Lower lobe of right lung (tissue), 2 donors: ENCODE data around the gene AFDN. TPM values are rescaled to one million over a fixed set of nuclear protein-coding genes. Genes with fewer than 3 reads are reported as not detected.
"Not testable (repeated sequence)": the region's sequence is repeated elsewhere in the genome, so short reads cannot be mapped to it uniquely, and the experiment has no call there.

ENCODE experiments used
- ATAC-seq, 2 donors: fragments of 200-7000 bp; cut with Tn5 transposase; one replicate each; pipeline ENCODE4 v1.9.1; 2020 to 2022; ENCODE audit warnings: mild to moderate bottlenecking in 2 of 2, moderate library complexity in 2 of 2
- DNase-seq: peaks from one replicate; pipeline ENCODE4 v3.0.0-alpha.2; 2020
- H3K27ac ChIP-seq: fragments of 200-600 bp; one replicate; pipeline ENCODE4 v1.8.0; 2022
- H3K27me3 ChIP-seq: fragments of 200-600 bp; one replicate; pipeline ENCODE4 v1.8.0; 2022; ENCODE audit warnings: low read depth
- H3K36me3 ChIP-seq: fragments of 200-600 bp; one replicate; pipeline ENCODE4 v1.8.0; 2022; ENCODE audit warnings: mild to moderate bottlenecking
- H3K4me1 ChIP-seq: fragments of 200-600 bp; one replicate; pipeline ENCODE4 v1.8.0; 2022
- H3K4me3 ChIP-seq: fragments of 200-600 bp; one replicate; pipeline ENCODE4 v1.8.0; 2022; ENCODE audit warnings: mild to moderate bottlenecking
- H3K9me3 ChIP-seq: fragments of 200-600 bp; one replicate; pipeline ENCODE4 v1.8.0; 2022
- intact Hi-C: fragments of 100-400 bp; cut with DNase I; formaldehyde crosslinking; loops from one replicate; pipeline ENCODE4 v1.11.0; 2022
- total RNA-seq: library from RNA; stranded (reverse); fragmentation: NEBNext Ultra II Directional; extraction: Animal tissue kit (Norgen Biotek cat#: 25700); gene quantifications from one replicate; pipeline ENCODE4 v1.2.1, GENCODE V29; 2021
- TF ChIP-seq, protein P1 (sequence below): fragments of 200-600 bp; IDR thresholded peaks from one replicate; pipeline ENCODE4 v1.8.0; 2022; ENCODE audit warnings: antibody characterized with exemption, mild to moderate bottlenecking
- donor health status: DM: no; HTN: yes; CAD: no; lungs with severe emphysema.

AFDN gene
- total RNA-seq, 1 donor from 2014 or later: 167 TPM

DNA sequence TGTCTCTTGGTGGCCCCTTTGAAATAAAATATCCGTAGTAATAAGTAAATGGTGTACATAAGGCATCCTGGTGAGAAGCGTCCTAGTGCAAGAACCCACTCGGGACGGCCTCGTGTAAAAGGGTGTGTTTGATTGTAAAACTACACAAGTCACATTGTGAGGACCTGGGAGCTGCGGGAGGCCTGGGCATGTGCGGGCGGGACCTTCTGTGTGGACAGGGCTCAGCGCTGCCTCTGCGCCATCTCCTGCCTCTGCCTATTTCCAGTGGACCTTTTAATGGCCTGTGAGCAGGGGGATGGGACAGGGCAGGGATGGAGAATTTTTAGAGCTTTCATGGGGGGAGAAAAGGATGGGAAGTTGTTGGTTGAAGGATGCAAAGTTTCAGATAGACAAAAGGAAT, 145.5 kb downstream of the AFDN start:
- ATAC-seq: no peak
- intact Hi-C loops: no loop called here
- no peak overlapping the region for H3K4me3 ChIP-seq
- DNase-seq: no peak
- TF ChIP-seq, protein P1, sequence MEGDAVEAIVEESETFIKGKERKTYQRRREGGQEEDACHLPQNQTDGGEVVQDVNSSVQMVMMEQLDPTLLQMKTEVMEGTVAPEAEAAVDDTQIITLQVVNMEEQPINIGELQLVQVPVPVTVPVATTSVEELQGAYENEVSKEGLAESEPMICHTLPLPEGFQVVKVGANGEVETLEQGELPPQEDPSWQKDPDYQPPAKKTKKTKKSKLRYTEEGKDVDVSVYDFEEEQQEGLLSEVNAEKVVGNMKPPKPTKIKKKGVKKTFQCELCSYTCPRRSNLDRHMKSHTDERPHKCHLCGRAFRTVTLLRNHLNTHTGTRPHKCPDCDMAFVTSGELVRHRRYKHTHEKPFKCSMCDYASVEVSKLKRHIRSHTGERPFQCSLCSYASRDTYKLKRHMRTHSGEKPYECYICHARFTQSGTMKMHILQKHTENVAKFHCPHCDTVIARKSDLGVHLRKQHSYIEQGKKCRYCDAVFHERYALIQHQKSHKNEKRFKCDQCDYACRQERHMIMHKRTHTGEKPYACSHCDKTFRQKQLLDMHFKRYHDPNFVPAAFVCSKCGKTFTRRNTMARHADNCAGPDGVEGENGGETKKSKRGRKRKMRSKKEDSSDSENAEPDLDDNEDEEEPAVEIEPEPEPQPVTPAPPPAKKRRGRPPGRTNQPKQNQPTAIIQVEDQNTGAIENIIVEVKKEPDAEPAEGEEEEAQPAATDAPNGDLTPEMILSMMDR: no peak
- peaks cover 8% of the 10 kb centered on the region for H3K4me1 ChIP-seq
- no peaks in the 10 kb centered on the region for H3K9me3 ChIP-seq
- peaks cover 43% of the 10 kb centered on the region for H3K36me3 ChIP-seq
- H3K27ac ChIP-seq: no peak overlapping the region
- H3K27me3 ChIP-seq: no peaks in the 10 kb centered on the region

DNA sequence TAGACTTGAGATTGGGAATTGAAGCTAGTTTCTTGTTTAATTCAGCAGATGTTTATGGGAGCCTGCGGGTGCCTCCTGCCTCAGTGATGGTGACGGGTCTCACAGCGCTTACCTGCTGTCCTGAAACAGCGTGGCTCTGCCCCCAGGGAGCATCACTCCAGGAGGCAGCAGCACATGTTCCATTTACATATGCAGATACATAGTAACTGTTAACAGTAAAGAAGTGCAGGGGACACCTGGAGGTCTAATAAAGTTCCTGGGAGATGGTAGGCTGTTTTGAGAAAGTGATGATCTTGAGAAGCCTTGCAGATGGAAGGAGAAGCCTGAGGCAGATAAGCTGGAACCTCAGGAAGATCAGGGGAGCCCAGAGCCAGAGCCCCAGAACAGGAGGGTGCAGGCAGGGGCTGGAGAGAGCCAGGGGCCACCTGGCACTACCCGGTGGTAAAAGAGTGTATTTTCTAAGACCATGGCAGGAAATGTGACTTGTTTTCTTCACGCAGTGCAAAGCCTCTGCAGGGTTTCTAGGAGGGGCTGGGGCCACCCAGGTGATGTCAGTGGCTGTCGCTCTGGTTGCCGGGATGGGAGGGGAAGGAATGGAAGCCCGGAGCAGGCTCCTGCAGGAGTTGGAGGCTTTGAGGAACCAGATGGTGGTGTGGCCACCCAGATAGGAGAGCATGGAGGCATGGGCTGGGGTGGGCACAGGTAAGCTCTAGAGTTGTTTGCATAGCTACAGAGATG, 146.6 kb downstream of the AFDN start:
- Histone ChIP-seq H3K36me3 (peaks cover 32% of the 10 kb centered on the region), H3K4me3 (no peak overlapping the region), H3K27ac (no peak overlapping the region), H3K27me3 (no peaks in the 10 kb centered on the region), H3K4me1 (peaks cover 8% of the 10 kb centered on the region), H3K9me3 (no peaks in the 10 kb centered on the region)
- no peak for ATAC-seq
- intact Hi-C loops: no loop called here
- DNase-seq: no peak
- TF ChIP-seq, protein P1: no peak

DNA sequence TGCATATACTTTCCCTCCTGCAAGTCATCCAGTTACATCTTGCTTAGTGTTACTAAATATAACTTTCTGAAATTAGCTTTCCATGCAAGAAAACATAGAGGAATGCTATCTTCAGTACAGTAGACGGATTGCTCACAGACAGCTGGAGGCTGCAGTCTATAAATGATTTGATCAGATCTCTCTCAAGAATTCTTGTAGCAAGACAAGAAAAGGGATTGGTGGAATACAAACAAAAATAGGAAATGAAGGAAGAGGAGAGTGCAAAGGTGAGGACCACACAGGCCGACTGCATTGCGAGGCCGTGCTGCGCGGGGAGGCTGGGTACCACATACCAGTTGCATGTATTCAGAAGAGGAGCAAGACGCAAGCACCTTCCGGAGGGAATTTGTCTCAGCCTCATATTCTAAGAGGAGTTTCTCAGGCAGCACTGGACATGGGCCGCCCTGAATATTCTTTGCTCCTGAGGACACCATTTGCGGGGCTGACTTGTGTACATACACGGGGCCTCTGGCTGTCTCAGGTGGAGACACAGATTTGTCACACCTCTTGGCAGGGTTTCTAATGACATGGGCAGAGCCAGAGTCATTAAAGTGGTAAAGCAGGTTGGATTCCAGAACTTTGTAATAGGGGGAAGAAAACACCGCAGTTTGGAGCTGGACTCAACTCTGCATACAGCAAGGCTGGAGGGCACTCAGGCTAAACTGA, 148.1 kb downstream of the AFDN start:
- Histone ChIP-seq H3K36me3 (peaks cover 18% of the 10 kb centered on the region), H3K27me3 (no peaks in the 10 kb centered on the region), H3K9me3 (no peaks in the 10 kb centered on the region), H3K4me3 (no peak overlapping the region), H3K4me1 (peaks cover 8% of the 10 kb centered on the region), H3K27ac (no peak overlapping the region)
- DNase-seq (no peak), ATAC-seq (peak; percentile 59 to 75)
- intact Hi-C loops: no loop called here
- TF ChIP-seq, protein P1: no peak

DNA sequence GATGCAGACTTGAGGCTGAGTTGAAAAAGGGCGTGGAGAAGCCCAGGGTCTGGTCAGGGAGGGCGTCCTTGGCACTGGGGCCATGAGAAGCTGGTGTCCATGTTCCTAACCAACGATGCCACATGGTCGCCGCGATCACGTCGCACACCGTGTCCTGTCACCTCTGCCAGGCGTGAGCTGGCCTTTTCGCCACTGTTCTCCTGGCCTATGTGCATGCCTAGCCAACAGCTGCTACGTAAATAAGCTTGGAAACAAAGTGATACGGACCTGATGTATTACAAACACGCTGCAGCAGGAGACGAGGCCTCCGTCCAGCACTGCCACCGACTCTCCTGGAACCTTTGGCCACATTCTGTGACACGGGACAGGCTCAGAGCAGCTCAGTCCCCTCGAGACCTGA, 148.7 kb downstream of the AFDN start:
- TF ChIP-seq, protein P1: no peak
- Histone ChIP-seq H3K36me3 (peaks cover 12% of the 10 kb centered on the region), H3K4me3 (no peak overlapping the region), H3K27ac (no peak overlapping the region), H3K27me3 (no peaks in the 10 kb centered on the region), H3K4me1 (peaks cover 8% of the 10 kb centered on the region), H3K9me3 (no peaks in the 10 kb centered on the region)
- ATAC-seq (peak in 1 of 2 donors; percentile 10), DNase-seq (no peak)
- intact Hi-C loops: no loop called here

DNA sequence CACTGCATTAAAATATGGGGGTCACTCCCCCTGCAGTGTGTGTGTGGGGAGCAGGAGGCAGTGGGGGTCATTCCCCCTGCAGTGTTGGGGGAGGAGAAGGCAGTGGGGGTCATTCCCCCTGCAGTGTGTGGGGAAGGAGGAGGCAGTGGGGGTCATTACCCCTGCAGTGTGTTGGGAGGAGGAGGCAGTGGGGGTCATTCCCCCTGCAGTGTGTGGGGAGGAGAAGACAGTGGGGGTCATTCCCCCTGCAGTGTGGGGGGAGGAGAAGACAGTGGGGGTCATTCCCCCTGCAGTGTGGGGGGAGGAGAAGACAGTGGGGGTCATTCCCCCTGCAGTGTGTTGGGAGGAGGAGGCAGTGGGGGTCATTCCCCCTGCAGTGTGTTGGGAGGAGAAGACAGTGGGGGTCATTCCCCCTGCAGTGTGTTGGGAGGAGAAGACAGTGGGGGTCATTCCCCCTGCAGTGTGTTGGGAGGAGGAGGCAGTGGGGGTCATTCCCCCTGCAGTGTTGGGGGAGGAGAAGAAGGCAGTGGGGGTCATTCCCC, 149.5 kb downstream of the AFDN start:
- H3K36me3 ChIP-seq: not testable (repeated sequence)

DNA sequence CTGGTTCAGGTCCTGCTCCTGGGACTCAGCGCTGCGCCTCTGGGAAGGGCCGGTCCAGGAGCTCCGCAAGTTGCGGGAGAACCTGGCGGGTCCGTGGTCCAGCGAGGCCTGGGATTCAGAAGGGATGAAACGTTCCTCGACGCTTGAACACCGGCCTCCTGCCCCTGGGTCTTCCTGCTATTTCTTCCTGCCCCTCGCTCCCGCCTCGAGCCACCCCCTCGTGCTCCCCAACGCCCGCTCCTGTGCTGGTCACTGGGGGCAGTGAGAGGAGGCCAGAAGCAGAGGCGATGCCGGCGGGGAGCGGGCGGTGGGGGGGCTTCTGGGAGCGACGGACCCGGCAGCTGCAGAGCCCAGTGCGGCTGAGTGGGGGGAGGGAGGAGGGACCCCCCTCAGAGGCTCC, 150.0 kb downstream of the AFDN start:
- Histone ChIP-seq H3K36me3 (no peaks in the 10 kb centered on the region), H3K27me3 (no peaks in the 10 kb centered on the region), H3K9me3 (no peaks in the 10 kb centered on the region), H3K27ac (no peak overlapping the region), H3K4me3 (no peak overlapping the region), H3K4me1 (peaks cover 8% of the 10 kb centered on the region)
- TF ChIP-seq, protein P1: no peak
- intact Hi-C loops: no loop called here
- no peak for DNase-seq
- peak in 1 of 2 donors; percentile 9 for ATAC-seq

More for the DNA sequence above, 149.5 kb downstream of the AFDN start:
- H3K4me1 ChIP-seq, ATAC-seq, H3K9me3 ChIP-seq, intact Hi-C loops, DNase-seq, H3K4me3 ChIP-seq, H3K27ac ChIP-seq, H3K27me3 ChIP-seq: not testable (repeated sequence)
